ENCODE data around the gene FILIP1L.
"Not testable (repeated sequence)": the region's sequence is repeated elsewhere in the genome, so short reads cannot be mapped to it uniquely, and the experiment has no call there.

FILIP1L gene

GRCh38 chr3:99843590-99844258 is 270.6 kb downstream of the FILIP1L start:
- DNase-seq (ENCODE audit: low read depth, low spot score): no peak

GRCh38 chr3:99842826-99843589 is 271.3 kb downstream of the FILIP1L start:
- DNase-seq (ENCODE audit: low read depth, low spot score): peak; percentile 47

- DNase-seq (ENCODE audit: low read depth, low spot score): not testable (repeated sequence)
These were observed 272.4 kb downstream of the FILIP1L start for GRCh38 chr3:99841949-99842348.

- no peak for DNase-seq (ENCODE audit: low read depth, low spot score)
These were observed 274.7 kb downstream of the FILIP1L start for GRCh38 chr3:99839613-99840012.

GRCh38 chr3:99838755-99839154 is 275.5 kb downstream of the FILIP1L start:
- DNase-seq (ENCODE audit: low read depth, low spot score): no peak

- no peak for DNase-seq (ENCODE audit: low read depth, low spot score)
These were observed 276.6 kb downstream of the FILIP1L start for GRCh38 chr3:99837715-99838114.

GRCh38 chr3:99836681-99837080 is 277.6 kb downstream of the FILIP1L start:
- DNase-seq (ENCODE audit: low read depth, low spot score): no peak

- DNase-seq (ENCODE audit: low read depth, low spot score): no peak
These were observed 279.9 kb downstream of the FILIP1L start for GRCh38 chr3:99834211-99834957.

GRCh38 chr3:99833617-99834205 is 280.6 kb downstream of the FILIP1L start:
- DNase-seq (ENCODE audit: low read depth, low spot score): no peak

GRCh38 chr3:99829844-99830243 is 284.5 kb downstream of the FILIP1L start:
- DNase-seq (ENCODE audit: low read depth, low spot score): no peak

- no peak for DNase-seq (ENCODE audit: low read depth, low spot score)
These were observed 289.2 kb downstream of the FILIP1L start for GRCh38 chr3:99825004-99825640.

GRCh38 chr3:99823723-99824711 is 290.3 kb downstream of the FILIP1L start:
- DNase-seq (ENCODE audit: low read depth, low spot score): no peak

- no peak for DNase-seq (ENCODE audit: low read depth, low spot score)
These were observed 295.5 kb downstream of the FILIP1L start for GRCh38 chr3:99818818-99819217.

- DNase-seq (ENCODE audit: low read depth, low spot score): peak; percentile 73
These were observed 296.7 kb downstream of the FILIP1L start, which contains the start of gene CMSS1 for GRCh38 chr3:99817437-99818240. Gene CMSS1, plus strand, starts transcription at chr3:99817862.

GRCh38 chr3:99817047-99817436 is 297.3 kb downstream of the FILIP1L start:
- no peak for DNase-seq (ENCODE audit: low read depth, low spot score)

- no peak for DNase-seq (ENCODE audit: low read depth, low spot score)
These were observed 303.9 kb downstream of the FILIP1L start for GRCh38 chr3:99810403-99810802.

- no peak for DNase-seq (ENCODE audit: low read depth, low spot score)
These were observed 304.7 kb downstream of the FILIP1L start for GRCh38 chr3:99809565-99809964.

- peak; percentile 57 for DNase-seq (ENCODE audit: low read depth, low spot score)
These were observed 306.0 kb downstream of the FILIP1L start for GRCh38 chr3:99808163-99808794.

- no peak for DNase-seq (ENCODE audit: low read depth, low spot score)
These were observed 309.1 kb downstream of the FILIP1L start for GRCh38 chr3:99805160-99805559.
